K562 (cell line): ENCODE measurements around the gene C10orf143. TPM values are rescaled to one million over a fixed set of nuclear protein-coding genes. Genes with fewer than 3 reads are reported as not detected.

Experiments
- ATAC-seq: fragments of 200-7000 bp; cut with Tn5 transposase; 3 replicates; pipeline ENCODE4 v1.9.1; 2020; ENCODE audit warnings: moderate library complexity
- BruUV-seq: library from RNA; stranded (reverse); fragments of 400-500 nt; replicated peaks from 2 replicates; lab custom pipeline; 2021; lab: Mats Ljungman, UMichigan
- CTCF ChIA-PET: fragments of 300-600 bp; formaldehyde crosslinking; extraction: SDS; loops from one replicate; lab custom pipeline; 2021; ENCODE audit warnings: low intra/inter-chr PET ratio; lab: Yijun Ruan, JAX
- POLR2A ChIA-PET: fragments of 300-600, 350-650 bp; sonication (Branson Sonifier 250); formaldehyde crosslinking; extraction: SDS; loops from one replicate; lab custom pipeline; 2021; ENCODE audit warnings: antibody characterized with exemption, inconsistent platforms; lab: Yijun Ruan, JAX
- DNase-seq, 4 experiments: peaks; one replicate each; pipeline versions ENCODE4 v3.0.0 to v3.0.0-alpha.2; 2011 to 2018; ENCODE audit warnings: low spot score in 3 of 4, mixed read lengths in 3 of 4; ENCODE audit errors: extremely low read depth in 1 of 4
- FAIRE-seq: peaks from 2 replicates; lab custom pipeline; 2011; peaks lifted over from hg19 to GRCh38; lab: Jason Lieb, UNC
- H2AFZ ChIP-seq: 2 replicates; pipeline ENCODE4 v1.6.0; 2011; ENCODE audit warnings: low read depth, low read length, control low read depth, inconsistent platforms
- H3K27ac ChIP-seq: fragments of 200-600 bp; 3 replicates; pipeline ENCODE4 v1.8.0; 2011; ENCODE audit warnings: low read depth, mild to moderate bottlenecking, control low read depth, inconsistent platforms, low read length, moderate library complexity, mixed read lengths; ENCODE audit errors: extremely low read depth
- H3K27me3 ChIP-seq, 2 experiments: fragments of 300-600 bp in 1 of 2; 2 replicates in 1 of 2; 3 replicates in 1 of 2; pipeline versions ENCODE4 v1.6.0 to v1.8.0; 2011; ENCODE audit warnings: inconsistent platforms in 2 of 2, low read length in 2 of 2, mild to moderate bottlenecking in 1 of 2, mixed read lengths in 1 of 2, moderate library complexity in 1 of 2; ENCODE audit not compliant: control insufficient read depth in 2 of 2, insufficient read depth in 2 of 2
- H3K36me3 ChIP-seq: fragments of 300-600 bp; 3 replicates; pipeline ENCODE4 v1.8.0; 2011; ENCODE audit warnings: mild to moderate bottlenecking, low read length, inconsistent platforms; ENCODE audit not compliant: control insufficient read depth, insufficient read depth
- H3K4me1 ChIP-seq, 2 experiments: fragments of 200-600 bp in 1 of 2; replicated peaks in 1 of 2; 2 replicates in 1 of 2; 3 replicates in 1 of 2; pipeline versions ENCODE4 v1.5.1 to v1.8.0; 2011; ENCODE audit warnings: inconsistent platforms in 2 of 2, low read length in 2 of 2, mild to moderate bottlenecking in 1 of 2, mixed read lengths in 1 of 2, moderate library complexity in 1 of 2; ENCODE audit not compliant: control insufficient read depth in 2 of 2, insufficient read depth in 2 of 2
- H3K4me2 ChIP-seq: 2 replicates; pipeline ENCODE4 v1.6.1; 2011; ENCODE audit warnings: low read length, control low read depth, inconsistent platforms, mixed read lengths; ENCODE audit not compliant: insufficient read depth
- H3K4me3 ChIP-seq: fragments of 200-600 bp; sonication (generic), shearing (Covaris generic); 2 replicates; pipeline ENCODE4 v1.5.1; 2016; ENCODE audit warnings: control low read depth, inconsistent platforms
- H3K79me2 ChIP-seq: fragments of 200-600 bp; 3 replicates; pipeline ENCODE4 v1.8.0; 2011; ENCODE audit warnings: low read length, inconsistent platforms; ENCODE audit not compliant: control insufficient read depth, insufficient read depth
- H3K9ac ChIP-seq, 2 experiments: 2 replicates each; pipeline versions ENCODE4 v1.6.0 to v1.6.1; 2011; ENCODE audit warnings: low read depth in 2 of 2, low read length in 2 of 2, control low read depth in 1 of 2, inconsistent platforms in 1 of 2, mild to moderate bottlenecking in 1 of 2, mixed read lengths in 1 of 2; ENCODE audit not compliant: insufficient read depth in 1 of 2
- H3K9me1 ChIP-seq: one replicate; pipeline ENCODE4 v1.6.0; 2011; ENCODE audit warnings: inconsistent platforms, mild to moderate bottlenecking, low read length, moderate library complexity; ENCODE audit not compliant: control insufficient read depth, insufficient read depth
- H3K9me3 ChIP-seq: replicated peaks from 2 replicates; pipeline ENCODE4 v1.5.1; 2011; ENCODE audit warnings: low read depth, low read length, inconsistent platforms; ENCODE audit not compliant: control insufficient read depth, insufficient read depth
- H4K20me1 ChIP-seq: replicated peaks from 2 replicates; pipeline ENCODE4 v1.6.1; 2011; ENCODE audit warnings: low read length, inconsistent platforms, mixed read lengths; ENCODE audit not compliant: control insufficient read depth, insufficient read depth
- CBX3 ChIP-seq, 2 experiments: IDR thresholded peaks; 1 replicate in 1 of 2; 2 replicates in 1 of 2; pipeline ENCODE4 v1.6.1; 2012; ENCODE audit warnings: inconsistent platforms in 2 of 2, low read length in 2 of 2, borderline replicate concordance in 1 of 2, control low read depth in 1 of 2
- ILK ChIP-seq: fragments of 450-650 bp; IDR thresholded peaks from 2 replicates; pipeline ENCODE4 v1.6.1; 2016; ENCODE audit warnings: missing genetic modification characterization, low read depth, mild to moderate bottlenecking, missing compliant biosample characterization, moderate library complexity, borderline replicate concordance
- LCOR ChIP-seq: sonication (generic); formaldehyde crosslinking; IDR thresholded peaks from 2 replicates; pipeline ENCODE4 v1.8.0; 2022; ENCODE audit warnings: mild to moderate bottlenecking, missing genetic modification reagents
- NONO ChIP-seq, 2 experiments: fragments of 200-400 bp in 1 of 2; fragments of 450-650 bp in 1 of 2; formaldehyde crosslinking in 1 of 2; IDR thresholded peaks; 2 replicates each; pipeline ENCODE4 v1.6.1; 2017; ENCODE audit warnings: low read depth in 2 of 2, mild to moderate bottlenecking in 2 of 2, moderate library complexity in 2 of 2, low read length in 1 of 2
- SIRT6 ChIP-seq: IDR thresholded peaks from one replicate; pipeline ENCODE4 v1.6.1; 2012; ENCODE audit warnings: low read depth, mild to moderate bottlenecking, control low read depth, inconsistent platforms, low read length, moderate library complexity
- SMARCB1 ChIP-seq: IDR thresholded peaks from 2 replicates; pipeline ENCODE4 v1.6.1; 2011; ENCODE audit warnings: improper control_type of control experiment, low read depth; ENCODE audit not compliant: insufficient read length
- SNRNP70 ChIP-seq: fragments of 200-400 bp; formaldehyde crosslinking; optimal IDR thresholded peaks from 2 replicates; pipeline ENCODE3; 2017; ENCODE audit warnings: low read depth, low read length
- XRCC3 ChIP-seq: fragments of 450-650 bp; IDR thresholded peaks from 2 replicates; pipeline ENCODE4 v1.6.1; 2017; ENCODE audit warnings: mild to moderate bottlenecking, moderate library complexity
- ZC3H11A ChIP-seq: IDR thresholded peaks from 2 replicates; pipeline ENCODE4 v1.6.1; 2012; ENCODE audit warnings: low read depth, low read length, improper control_type of control experiment
- ZKSCAN1 ChIP-seq: fragments of 150-350 bp; IDR thresholded peaks from 2 replicates; pipeline ENCODE4 v1.6.1; 2016; ENCODE audit warnings: low read depth, low read length
- ZNF398 ChIP-seq: fragments of 250-450 bp; sonication (Bioruptor Pico); IDR thresholded peaks from 2 replicates; pipeline ENCODE4 v1.8.0; 2021; ENCODE audit warnings: moderate library complexity, mild to moderate bottlenecking, inconsistent platforms
- ZNF41 ChIP-seq: fragments of 250-450 bp; sonication (Bioruptor Pico); conservative IDR thresholded peaks from 2 replicates; pipeline ENCODE4 v1.4.0; 2020; ENCODE audit warnings: mild to moderate bottlenecking
- WGBS: fragments of 100-300 bp; shearing (Covaris generic); methylation state at CpG from one replicate; pipeline ENCODE4 v1.1.6; 2016; ENCODE audit warnings: low coverage, mixed read lengths; ENCODE audit not compliant: insufficient coverage; ENCODE audit errors: missing lambda C conversion rate; 5-methylcytosine and 5-hydroxymethylcytosine counted together
- in situ Hi-C: fragments of 300-500 bp; cut with MboI; formaldehyde crosslinking; loops from 4 replicates; pipeline ENCODE4 v1.15.0; 2018; ENCODE audit warnings: inconsistent platforms, mixed read lengths
- intact Hi-C: fragments of 100-400 bp; cut with micrococcal nuclease; formaldehyde crosslinking; loops from 2 replicates; pipeline ENCODE4 v1.14.2; 2022
- polyA plus RNA-seq, 8 experiments: library from polyadenylated mRNA; depleted of rRNA in 4 of 8; stranded (reverse) in 5 of 8; unstranded in 3 of 8; fragments of >200 nt; fragmentation: Nextera tagmentation in 2 of 8; fragmentation: Illumina TruSeq in 1 of 8; extraction: Ambion mirVana in 2 of 8; extraction: Trizol in 1 of 8; gene quantifications; 2 replicates each; pipeline versions ENCODE4 v1.2.1 to v1.2.3, GENCODE V29; 2011 to 2014; ENCODE audit warnings: inconsistent platforms in 1 of 8, missing spikeins in 1 of 8
- total RNA-seq, 7 experiments: library from RNA; depleted of rRNA in 6 of 7; stranded (reverse); fragments of >200 nt in 6 of 7; fragmentation: Illumina TruSeq in 2 of 7; extraction: Trizol in 2 of 7; gene quantifications; 2 replicates each; pipeline versions ENCODE4 v1.2.1 to v1.2.3, GENCODE V29; 2011 to 2021; ENCODE audit warnings: low replicate concordance in 1 of 7
- TF ChIP-seq, protein P1 (sequence below): fragments of 250-450 bp; sonication (Bioruptor Pico); IDR thresholded peaks from 2 replicates; pipeline ENCODE4 v1.8.0; 2021; ENCODE audit warnings: moderate library complexity, mild to moderate bottlenecking, inconsistent platforms

Gene C10orf143
- total and polyA plus RNA-seq, 9 of the 15 experiments (the other 6 are each of a cell fraction or from before 2014, with no cell fraction given): 0.07 to 0.42 (median 0.25) TPM; not detected in 2

- in situ Hi-C loops (no loop called here), intact Hi-C loops (no loop called here)
- Histone ChIP-seq H3K4me3 (no peak overlapping the region), H3K79me2 (no peaks in the 10 kb centered on the region), H3K9me3 (no peaks in the 10 kb centered on the region), H2AFZ (no peak overlapping the region), H3K9me1 (no peaks in the 10 kb centered on the region), H3K9ac (no peak overlapping the region), H4K20me1 (no peaks in the 10 kb centered on the region), H3K4me1 (no peaks in the 10 kb centered on the region), H3K27ac (no peak overlapping the region), H3K27me3 (peaks cover 0 to 21% of the 10 kb centered on the region in 2 experiments; a peak in 3 of 5 replicates), H3K4me2 (no peak overlapping the region), H3K36me3 (no peaks in the 10 kb centered on the region)
- CTCF ChIA-PET: no interaction called here
- ATAC-seq (no peak), DNase-seq (no peak), FAIRE-seq (no peak)
- no peak for TF ChIP-seq CBX3 (IDR thresholded peaks at IDR 0.05; ENCODE audit: borderline replicate concordance in 1 of 2, low read length in 2 of 2)
- no peak for TF ChIP-seq ILK (tag)
- TF ChIP-seq SMARCB1: no peak
- no peak for TF ChIP-seq ZNF398 (CRISPR knock-in tag)
- no peak for TF ChIP-seq XRCC3
- TF ChIP-seq ZKSCAN1: no peak
- no peak for TF ChIP-seq ZNF41 (CRISPR knock-in tag)
- TF ChIP-seq, protein P1, sequence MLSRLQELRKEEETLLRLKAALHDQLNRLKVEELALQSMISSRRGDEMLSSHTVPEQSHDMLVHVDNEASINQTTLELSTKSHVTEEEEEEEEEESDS (CRISPR knock-in tag): no peak
- no peak for TF ChIP-seq NONO (IDR thresholded peaks at IDR 0.05; ENCODE audit: low read depth in 2 of 2, low read length in 1 of 2)
- TF ChIP-seq LCOR (CRISPR knock-in tag): no peak
- no peak for TF ChIP-seq SNRNP70
- TF ChIP-seq SIRT6: no peak
- TF ChIP-seq ZC3H11A: no peak
- 0% methylated on average over 4 of the region's 4 CpGs for WGBS
- POLR2A ChIA-PET: interaction anchor here (0.6 kb wide), 1 partner anchor 1851 kb away, joined by 3 read pairs; no protein-coding TSS in a partner anchor
- no TSS peak for BruUV-seq
These were observed 81.4 kb downstream of the C10orf143 start for GRCh38 chr10:130029209-130029608.
